H1 (cell line): ENCODE data around the gene ENPP3. TPM values are rescaled to one million over a fixed set of nuclear protein-coding genes. Genes with fewer than 3 reads are reported as not detected.

Experiments
- CTCF ChIA-PET: fragments of 300-600 bp; sonication (Branson Sonifier 250); formaldehyde crosslinking; loops from one replicate; lab custom pipeline; 2021; ENCODE audit not compliant: partially characterized antibody; lab: Charles Lee
- POLR2A ChIA-PET: fragments of 300-600 bp; sonication (Branson Sonifier 250); formaldehyde crosslinking; loops from one replicate; lab custom pipeline; 2021; ENCODE audit warnings: inconsistent platforms; ENCODE audit not compliant: partially characterized antibody; lab: Charles Lee
- DNase-seq, 2 experiments: peaks; one replicate each; pipeline versions ENCODE4 v3.0.0 to v3.0.0-alpha.2; 2010 to 2022; ENCODE audit warnings: low spot score in 2 of 2, low read depth in 1 of 2, mixed read lengths in 1 of 2
- FAIRE-seq: peaks from 2 replicates; lab custom pipeline; 2011; peaks lifted over from hg19 to GRCh38; lab: Jason Lieb, UNC
- H2AFZ ChIP-seq: 2 replicates; pipeline ENCODE4 v1.8.1; 2012; ENCODE audit warnings: low read length, inconsistent platforms
- H2AK5ac ChIP-seq: 2 replicates; pipeline ENCODE4 v1.6.1; 2013; ENCODE audit warnings: low read depth, low read length
- H2BK120ac ChIP-seq: replicated peaks from 2 replicates; pipeline ENCODE3; 2013; ENCODE audit warnings: low read depth, low read length, inconsistent platforms
- H2BK12ac ChIP-seq: 2 replicates; pipeline ENCODE4 v1.6.1; 2013; ENCODE audit warnings: low read depth, low read length
- H2BK15ac ChIP-seq: 2 replicates; pipeline ENCODE4 v1.6.1; 2013; ENCODE audit warnings: low read length
- H2BK20ac ChIP-seq: 2 replicates; pipeline ENCODE4 v1.6.1; 2013; ENCODE audit warnings: low read length
- H2BK5ac ChIP-seq: 2 replicates; pipeline ENCODE4 v1.6.1; 2013; ENCODE audit warnings: low read depth, low read length
- H3K14ac ChIP-seq: 2 replicates; pipeline ENCODE4 v1.6.1; 2013; ENCODE audit warnings: inconsistent platforms; ENCODE audit not compliant: insufficient read length
- H3K18ac ChIP-seq: 2 replicates; pipeline ENCODE4 v1.6.1; 2013; ENCODE audit warnings: low read length; ENCODE audit errors: extremely low read depth
- H3K23ac ChIP-seq: 2 replicates; pipeline ENCODE4 v1.6.1; 2013; ENCODE audit warnings: inconsistent platforms; ENCODE audit not compliant: insufficient read length
- H3K23me2 ChIP-seq: 2 replicates; pipeline ENCODE4 v1.6.1; 2013; ENCODE audit warnings: low read depth, low read length
- H3K27ac ChIP-seq: 2 replicates; pipeline ENCODE4 v1.6.1; 2011; ENCODE audit warnings: low read depth, low read length, inconsistent platforms
- H3K27me3 ChIP-seq, 4 experiments: replicated peaks in 1 of 4; 1 replicate in 1 of 4; 2 replicates in 3 of 4; pipeline versions ENCODE4 v1.6.1 to v1.8.1; 2011 to 2013; ENCODE audit warnings: low read length in 3 of 4, mild to moderate bottlenecking in 3 of 4, inconsistent platforms in 2 of 4, mixed read lengths in 2 of 4, moderate library complexity in 1 of 4; ENCODE audit not compliant: control insufficient read depth in 3 of 4, insufficient read depth in 3 of 4; ENCODE audit errors: extremely low read depth in 1 of 4
- H3K36me3 ChIP-seq, 4 experiments: 2 replicates each; pipeline versions ENCODE4 v1.6.1 to v1.8.1; 2011 to 2013; ENCODE audit warnings: mild to moderate bottlenecking in 4 of 4, low read length in 3 of 4, moderate library complexity in 2 of 4, control low read depth in 1 of 4, inconsistent platforms in 1 of 4; ENCODE audit not compliant: insufficient read depth in 4 of 4, control insufficient read depth in 2 of 4
- H3K4ac ChIP-seq: replicated peaks from 2 replicates; pipeline ENCODE3; 2013; ENCODE audit warnings: low read length, low read depth, mixed read lengths, inconsistent platforms; ENCODE audit not compliant: insufficient read length
- H3K4me1 ChIP-seq, 4 experiments: replicated peaks in 1 of 4; 1 replicate in 1 of 4; 2 replicates in 3 of 4; pipeline versions ENCODE4 v1.6.1 to v1.8.1; 2011 to 2013; ENCODE audit warnings: low read length in 3 of 4, inconsistent platforms in 2 of 4, mixed read lengths in 1 of 4; ENCODE audit not compliant: insufficient read depth in 4 of 4, control insufficient read depth in 3 of 4
- H3K4me2 ChIP-seq, 2 experiments: 2 replicates each; pipeline versions ENCODE4 v1.6.1 to v1.8.1; 2011 to 2013; ENCODE audit warnings: low read depth in 2 of 2, low read length in 2 of 2, control low read depth in 1 of 2, inconsistent platforms in 1 of 2, mild to moderate bottlenecking in 1 of 2; ENCODE audit not compliant: insufficient read depth in 1 of 2
- H3K4me3 ChIP-seq, 4 experiments: fragments of 200-600, 300-600 bp in 1 of 4; sonication (generic), shearing (Covaris generic), sonication (Bioruptor Twin) in 1 of 4; 2 replicates each; pipeline versions ENCODE4 v1.5.1 to v1.8.1; 2011 to 2016; ENCODE audit warnings: low read length in 4 of 4, low read depth in 3 of 4, control low read depth in 2 of 4, inconsistent platforms in 2 of 4, mild to moderate bottlenecking in 2 of 4, mixed read lengths in 1 of 4, moderate library complexity in 1 of 4; ENCODE audit not compliant: insufficient read depth in 2 of 4; ENCODE audit errors: extremely low read depth in 1 of 4
- H3K56ac ChIP-seq: replicated peaks from 2 replicates; pipeline ENCODE3; 2013; ENCODE audit warnings: low read depth, mild to moderate bottlenecking, mixed read lengths, low read length, inconsistent platforms; ENCODE audit not compliant: insufficient read length
- H3K79me1 ChIP-seq: 2 replicates; pipeline ENCODE4 v1.6.1; 2013; ENCODE audit warnings: low read depth, low read length, control low read depth
- H3K79me2 ChIP-seq, 2 experiments: 2 replicates each; pipeline versions ENCODE4 v1.6.1 to v1.8.1; 2012 to 2013; ENCODE audit warnings: low read length in 2 of 2, mild to moderate bottlenecking in 2 of 2, inconsistent platforms in 1 of 2; ENCODE audit not compliant: insufficient read depth in 2 of 2, control insufficient read depth in 1 of 2
- H3K9ac ChIP-seq, 4 experiments: replicated peaks in 1 of 4; 1 replicate in 1 of 4; 2 replicates in 3 of 4; pipeline versions ENCODE4 v1.6.1 to v1.8.1; 2011 to 2013; ENCODE audit warnings: low read depth in 3 of 4, low read length in 3 of 4, control low read depth in 2 of 4, mild to moderate bottlenecking in 2 of 4, moderate library complexity in 2 of 4, inconsistent platforms in 1 of 4; ENCODE audit errors: extremely low read depth in 1 of 4
- H3K9me3 ChIP-seq, 2 experiments: 2 replicates each; pipeline versions ENCODE4 v1.6.1 to v1.8.1; 2012 to 2013; ENCODE audit warnings: mild to moderate bottlenecking in 2 of 2, moderate library complexity in 2 of 2, control low read depth in 1 of 2, inconsistent platforms in 1 of 2, low read depth in 1 of 2, low read length in 1 of 2, mixed read lengths in 1 of 2; ENCODE audit not compliant: insufficient read depth in 2 of 2
- H4K20me1 ChIP-seq, 2 experiments: replicated peaks in 1 of 2; 2 replicates each; pipeline versions ENCODE3 to v1.8.1; 2011 to 2013; ENCODE audit warnings: inconsistent platforms in 2 of 2, low read length in 2 of 2, mild to moderate bottlenecking in 1 of 2; ENCODE audit not compliant: insufficient read depth in 2 of 2, control insufficient read depth in 1 of 2
- H4K5ac ChIP-seq: 2 replicates; pipeline ENCODE4 v1.6.1; 2013; ENCODE audit warnings: low read length, low read depth, mixed read lengths, inconsistent platforms; ENCODE audit not compliant: insufficient read length
- H4K8ac ChIP-seq: 2 replicates; pipeline ENCODE4 v1.8.0; 2013; ENCODE audit warnings: mild to moderate bottlenecking, moderate library complexity, low read length, inconsistent platforms; ENCODE audit not compliant: insufficient read depth; ENCODE audit errors: extremely low read depth
- H4K91ac ChIP-seq: replicated peaks from 2 replicates; pipeline ENCODE3; 2013; ENCODE audit warnings: low read length, mixed read lengths, inconsistent platforms; ENCODE audit not compliant: insufficient read length
- BACH1 ChIP-seq: IDR thresholded peaks from 2 replicates; pipeline ENCODE4 v1.6.1; 2012; ENCODE audit warnings: low read length, improper control_type of control experiment
- CEBPB ChIP-seq: IDR thresholded peaks from 2 replicates; pipeline ENCODE4 v1.6.1; 2012; ENCODE audit warnings: low read depth, low read length
- GTF2F1 ChIP-seq: IDR thresholded peaks from 2 replicates; pipeline ENCODE4 v1.6.1; 2012; ENCODE audit warnings: low read depth, low read length, improper control_type of control experiment, borderline replicate concordance
- JUND ChIP-seq: IDR thresholded peaks from 2 replicates; pipeline ENCODE4 v1.6.1; 2011; ENCODE audit warnings: mild to moderate bottlenecking, improper control_type of control experiment, low read length
- NANOG ChIP-seq: IDR thresholded peaks from 2 replicates; pipeline ENCODE4 v1.6.1; 2011; ENCODE audit warnings: low read length, low read depth, mild to moderate bottlenecking, inconsistent platforms; ENCODE audit not compliant: insufficient read depth, poor library complexity, severe bottlenecking
- NRF1 ChIP-seq: IDR thresholded peaks from 2 replicates; pipeline ENCODE4 v1.6.1; 2011; ENCODE audit warnings: mild to moderate bottlenecking, low read depth, low read length, improper control_type of control experiment
- SIRT6 ChIP-seq: IDR thresholded peaks from one replicate; pipeline ENCODE4 v1.7.1; 2012; ENCODE audit warnings: low read length, inconsistent platforms
- YY1 ChIP-seq: IDR thresholded peaks from 2 replicates; pipeline ENCODE4 v1.6.1; 2011; ENCODE audit warnings: low read depth, mild to moderate bottlenecking, low read length
- polyA plus RNA-seq, 7 experiments: library from polyadenylated mRNA; depleted of rRNA in 3 of 7; stranded (reverse) in 5 of 7; unstranded in 2 of 7; fragments of >200 nt in 5 of 7; fragments of 200-250 nt in 2 of 7; gene quantifications; 1 replicate in 5 of 7; 2 replicates in 1 of 7; 4 replicates in 1 of 7; pipeline versions ENCODE4 v1.2.1 to v1.2.3, GENCODE V29; 2011 to 2013; ENCODE audit warnings: missing spikeins in 2 of 7, mixed read lengths in 2 of 7
- total RNA-seq: library from RNA; stranded (reverse); fragmentation: NEBNext Ultra II Directional; extraction: Animal tissue kit (Norgen Biotek cat#: 25700); gene quantifications from 2 replicates; pipeline ENCODE4 v1.2.1, GENCODE V29; 2021

ENPP3 gene
- total and polyA plus RNA-seq, 2 of the 8 experiments (the other 6 are each of a cell fraction or from before 2014, with no cell fraction given): 0.11 TPM; not detected in 1

DNA sequence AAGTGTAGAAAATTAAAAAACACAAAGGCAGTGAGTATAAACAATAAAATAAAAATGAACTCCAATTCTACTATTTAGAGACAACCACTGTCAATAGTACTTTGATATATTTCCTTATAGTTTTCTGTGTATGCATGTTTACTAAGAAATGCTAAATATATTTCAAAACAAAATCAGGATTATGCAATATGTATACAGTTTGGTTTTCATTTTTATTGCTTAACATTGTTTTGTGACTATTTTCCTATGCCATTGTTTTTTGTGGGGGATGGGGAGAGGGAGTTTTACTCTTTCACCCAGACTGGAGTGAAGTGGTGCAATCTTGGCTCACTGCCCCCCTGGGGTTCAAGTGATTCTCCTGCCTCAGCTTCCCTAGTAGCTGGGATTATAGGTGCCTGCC, 44.5 kb downstream of the ENPP3 start:
- H3K4me2 ChIP-seq: no peak overlapping the region
- H4K91ac ChIP-seq: no peak overlapping the region
- POLR2A ChIA-PET: no interaction called here
- H2BK5ac ChIP-seq: no peak overlapping the region
- no peak overlapping the region for H3K4me3 ChIP-seq
- no peak overlapping the region for H2AFZ ChIP-seq
- no peak overlapping the region for H3K4ac ChIP-seq
- H3K23me2 ChIP-seq: no peaks in the 10 kb centered on the region
- H3K36me3 ChIP-seq: no peaks in the 10 kb centered on the region
- H3K18ac ChIP-seq: no peak overlapping the region
- H2BK15ac ChIP-seq: no peak overlapping the region
- H2BK20ac ChIP-seq: no peak overlapping the region
- no peak overlapping the region for H4K8ac ChIP-seq
- no peaks in the 10 kb centered on the region for H3K79me2 ChIP-seq
- peaks cover 0 to 6% (median 0%) of the 10 kb centered on the region in 4 experiments; a peak in 1 of 7 replicates for H3K4me1 ChIP-seq
- FAIRE-seq: no peak
- H3K23ac ChIP-seq: no peak overlapping the region
- H3K14ac ChIP-seq: no peak overlapping the region
- H4K20me1 ChIP-seq: no peaks in the 10 kb centered on the region
- CTCF ChIA-PET: no interaction called here
- no peaks in the 10 kb centered on the region for H3K79me1 ChIP-seq
- H2BK12ac ChIP-seq: no peak overlapping the region
- no peak for DNase-seq
- no peaks in the 10 kb centered on the region for H3K9me3 ChIP-seq
- H3K27me3 ChIP-seq: no peaks in the 10 kb centered on the region
- H3K9ac ChIP-seq: no peak overlapping the region
- H2BK120ac ChIP-seq: no peak overlapping the region
- H2AK5ac ChIP-seq: no peak overlapping the region
- no peak overlapping the region for H4K5ac ChIP-seq
- H3K27ac ChIP-seq: no peak overlapping the region
- H3K56ac ChIP-seq: no peak overlapping the region
- no peak for TF ChIP-seq BACH1
- TF ChIP-seq NRF1: no peak
- no peak for TF ChIP-seq JUND
- no peak for TF ChIP-seq SIRT6
- TF ChIP-seq NANOG: no peak
- no peak for TF ChIP-seq CEBPB
- no peak for TF ChIP-seq GTF2F1
- TF ChIP-seq YY1: no peak
